HEK293T (cell line): ENCODE measurements around the gene PAM.

Experiments
- ARNT ChIP-seq: fragments of 450-650 bp; IDR thresholded peaks from 2 replicates; pipeline ENCODE4 v1.6.1; 2017; ENCODE audit warnings: mild to moderate bottlenecking
- BHLHE40 ChIP-seq: fragments of 450-650 bp; IDR thresholded peaks from 2 replicates; pipeline ENCODE4 v1.6.1; 2016; ENCODE audit warnings: mild to moderate bottlenecking, moderate library complexity, borderline replicate concordance
- ELF4 ChIP-seq: fragments of 450-650 bp; IDR thresholded peaks from 2 replicates; pipeline ENCODE4 v1.6.1; 2017; ENCODE audit warnings: antibody characterized with exemption
- HDGF ChIP-seq: fragments of 450-650 bp; IDR thresholded peaks from 2 replicates; pipeline ENCODE4 v1.6.1; 2017; ENCODE audit warnings: antibody characterized with exemption, borderline replicate concordance
- NFRKB ChIP-seq: fragments of 450-650 bp; IDR thresholded peaks from 2 replicates; pipeline ENCODE4 v1.6.1; 2016; ENCODE audit warnings: mild to moderate bottlenecking, moderate library complexity
- SP1 ChIP-seq: fragments of 450-650 bp; IDR thresholded peaks from 2 replicates; pipeline ENCODE4 v1.6.1; 2017
- TARDBP ChIP-seq: fragments of 450-650 bp; IDR thresholded peaks from 2 replicates; pipeline ENCODE4 v1.6.1; 2016
- ZNF384 ChIP-seq: fragments of 450-650 bp; IDR thresholded peaks from 2 replicates; pipeline ENCODE4 v1.6.1; 2016

DNA sequence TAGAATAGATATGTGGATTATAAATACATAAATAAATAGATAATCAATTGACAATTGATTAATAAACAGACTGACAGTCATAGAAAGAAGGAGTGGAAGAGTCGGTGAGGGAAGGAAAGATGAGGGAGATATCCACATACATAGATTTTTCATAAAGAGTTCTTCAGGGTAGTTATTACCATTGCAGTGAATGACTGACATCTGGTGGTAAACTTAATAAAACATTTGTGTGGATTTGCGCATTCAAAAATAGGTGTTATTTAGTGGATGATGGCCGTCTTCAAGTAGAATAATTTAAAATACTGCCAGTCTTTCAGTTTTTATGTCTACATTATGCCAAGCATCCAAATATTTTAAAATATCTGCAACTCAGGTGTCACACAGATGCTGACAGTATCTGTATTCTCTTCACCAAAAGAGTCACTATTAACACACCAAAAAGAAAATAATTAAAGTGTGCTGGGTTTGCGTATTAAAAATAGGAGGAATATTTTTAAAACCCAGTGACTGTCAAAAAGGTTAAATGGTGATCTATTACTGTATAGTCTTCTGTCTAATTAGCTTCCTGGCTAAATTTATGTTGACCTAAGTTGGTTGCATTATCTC is 286.1 kb downstream of the PAM start:
- no peak for TF ChIP-seq SP1
- no peak for TF ChIP-seq HDGF
- no peak for TF ChIP-seq TARDBP
- TF ChIP-seq NFRKB: no peak
- TF ChIP-seq BHLHE40: no peak
- TF ChIP-seq ELF4: no peak
- no peak for TF ChIP-seq ZNF384
- no peak for TF ChIP-seq ARNT
